ENCODE data around the gene SUMO4. TPM values are rescaled to one million over a fixed set of nuclear protein-coding genes. Genes with fewer than 3 reads are reported as not detected.

Gene SUMO4
- total RNA-seq, 1 experiment from 2014 or later = 1.2 TPM

- Mint-ChIP-seq H3K27me3 (ENCODE audit: low read depth) (no peaks in the 10 kb centered on the region), H3K27ac (no peak overlapping the region), H3K9me3 (peaks cover under 1% of the 10 kb centered on the region; the same call in 1 of the 2 replicates), H3K4me3 (no peak overlapping the region), H3K4me1 (no peaks in the 10 kb centered on the region), H3K36me3 (peaks cover 14% of the 10 kb centered on the region)
- DNase-seq (ENCODE audit: low spot score) = no peak
- TF ChIP-seq CREM (CRISPR knock-in tag; IDR thresholded peaks at IDR 0.05) (no peak), ERG (CRISPR knock-in tag; IDR thresholded peaks at IDR 0.05) (no peak), ZNF671 (CRISPR knock-in tag; IDR thresholded peaks at IDR 0.05) (no peak), FOXP4 (CRISPR knock-in tag; IDR thresholded peaks at IDR 0.05) (no peak), ZNF232 (CRISPR knock-in tag; IDR thresholded peaks at IDR 0.05) (no peak), IRF2 (CRISPR knock-in tag; IDR thresholded peaks at IDR 0.05; ENCODE audit: borderline replicate concordance, low read depth) (no peak), MYBL2 (CRISPR knock-in tag; IDR thresholded peaks at IDR 0.05) (no peak), SMAD3 (CRISPR knock-in tag; IDR thresholded peaks at IDR 0.05; ENCODE audit: borderline replicate concordance) (no peak), AR (CRISPR knock-in tag; IDR thresholded peaks at IDR 0.05) (no peak), GTF2I (CRISPR knock-in tag; conservative IDR thresholded peaks at IDR 0.05) (no peak), NR1H2 (CRISPR knock-in tag; IDR thresholded peaks at IDR 0.05) (no peak), ZNF317 (CRISPR knock-in tag; IDR thresholded peaks at IDR 0.05; ENCODE audit: borderline replicate concordance, low read depth) (no peak), NFYB (CRISPR knock-in tag; conservative IDR thresholded peaks at IDR 0.05; ENCODE audit: low read depth) (no peak), NFE2L1 (CRISPR knock-in tag; IDR thresholded peaks at IDR 0.05) (no peak)
- TF ChIP-seq, protein P1, sequence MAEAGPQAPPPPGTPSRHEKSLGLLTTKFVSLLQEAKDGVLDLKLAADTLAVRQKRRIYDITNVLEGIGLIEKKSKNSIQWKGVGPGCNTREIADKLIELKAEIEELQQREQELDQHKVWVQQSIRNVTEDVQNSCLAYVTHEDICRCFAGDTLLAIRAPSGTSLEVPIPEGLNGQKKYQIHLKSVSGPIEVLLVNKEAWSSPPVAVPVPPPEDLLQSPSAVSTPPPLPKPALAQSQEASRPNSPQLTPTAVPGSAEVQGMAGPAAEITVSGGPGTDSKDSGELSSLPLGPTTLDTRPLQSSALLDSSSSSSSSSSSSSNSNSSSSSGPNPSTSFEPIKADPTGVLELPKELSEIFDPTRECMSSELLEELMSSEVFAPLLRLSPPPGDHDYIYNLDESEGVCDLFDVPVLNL (CRISPR knock-in tag; IDR thresholded peaks at IDR 0.05; ENCODE audit: borderline replicate concordance, low read depth) = no peak
- TF ChIP-seq, protein P2, sequence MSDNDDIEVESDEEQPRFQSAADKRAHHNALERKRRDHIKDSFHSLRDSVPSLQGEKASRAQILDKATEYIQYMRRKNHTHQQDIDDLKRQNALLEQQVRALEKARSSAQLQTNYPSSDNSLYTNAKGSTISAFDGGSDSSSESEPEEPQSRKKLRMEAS (CRISPR knock-in tag; IDR thresholded peaks at IDR 0.05) = no peak
- no peak for ATAC-seq
- POLR2A ChIA-PET = no interaction called here
- CTCF ChIA-PET = no interaction called here
Observed at GRCh38 chr6:149410557-149410956, 10.5 kb downstream of the SUMO4 start.

DNA sequence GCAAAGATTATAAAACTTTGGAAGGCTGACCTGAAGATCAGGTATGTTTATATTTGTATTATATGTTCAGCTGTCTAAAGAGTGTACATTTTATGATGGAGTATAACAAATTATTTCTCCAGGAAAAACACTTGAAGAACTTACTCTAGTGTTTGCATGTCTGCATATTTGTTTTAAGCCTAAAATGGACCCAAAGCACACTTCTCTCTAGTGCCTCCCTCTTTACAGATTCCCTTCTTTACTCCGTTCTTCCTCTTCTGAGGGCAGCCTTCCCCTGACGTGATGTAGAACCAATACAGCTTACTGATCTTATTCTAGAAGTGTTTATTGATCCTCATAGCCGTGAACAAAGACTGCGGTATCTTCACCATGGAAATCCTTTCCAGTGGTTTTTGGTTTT lies 13.9 kb downstream of the SUMO4 start:
- DNase-seq (ENCODE audit: low spot score) (no peak), ATAC-seq (no peak)
- ChIA-PET POLR2A (no interaction called here), CTCF (interaction anchor here (0.7 to 1.3 kb wide), 2 partner anchors 18 to 43 kb away, joined by 3 to 6 read pairs; no protein-coding TSS in a partner anchor)
- Mint-ChIP-seq H3K27ac (no peak overlapping the region), H3K4me3 (no peak overlapping the region), H3K27me3 (ENCODE audit: low read depth) (no peaks in the 10 kb centered on the region), H3K9me3 (peaks cover 11% of the 10 kb centered on the region; the same call in 1 of the 2 replicates), H3K4me1 (no peaks in the 10 kb centered on the region), H3K36me3 (peaks cover 14% of the 10 kb centered on the region)
- TF ChIP-seq FOXJ3 (CRISPR knock-in tag; IDR thresholded peaks at IDR 0.05; ENCODE audit: borderline replicate concordance) (no peak), NR1H2 (CRISPR knock-in tag; IDR thresholded peaks at IDR 0.05) (no peak), CTCF (IDR thresholded peaks at IDR 0.05) (no peak), JAZF1 (CRISPR knock-in tag; IDR thresholded peaks at IDR 0.05) (no peak), EMX1 (CRISPR knock-in tag; IDR thresholded peaks at IDR 0.05) (no peak), NFE2L1 (CRISPR knock-in tag; IDR thresholded peaks at IDR 0.05) (no peak)
- TF ChIP-seq, protein P3, sequence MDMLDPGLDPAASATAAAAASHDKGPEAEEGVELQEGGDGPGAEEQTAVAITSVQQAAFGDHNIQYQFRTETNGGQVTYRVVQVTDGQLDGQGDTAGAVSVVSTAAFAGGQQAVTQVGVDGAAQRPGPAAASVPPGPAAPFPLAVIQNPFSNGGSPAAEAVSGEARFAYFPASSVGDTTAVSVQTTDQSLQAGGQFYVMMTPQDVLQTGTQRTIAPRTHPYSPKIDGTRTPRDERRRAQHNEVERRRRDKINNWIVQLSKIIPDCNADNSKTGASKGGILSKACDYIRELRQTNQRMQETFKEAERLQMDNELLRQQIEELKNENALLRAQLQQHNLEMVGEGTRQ (CRISPR knock-in tag; IDR thresholded peaks at IDR 0.05) = no peak
- TF ChIP-seq, protein P4, sequence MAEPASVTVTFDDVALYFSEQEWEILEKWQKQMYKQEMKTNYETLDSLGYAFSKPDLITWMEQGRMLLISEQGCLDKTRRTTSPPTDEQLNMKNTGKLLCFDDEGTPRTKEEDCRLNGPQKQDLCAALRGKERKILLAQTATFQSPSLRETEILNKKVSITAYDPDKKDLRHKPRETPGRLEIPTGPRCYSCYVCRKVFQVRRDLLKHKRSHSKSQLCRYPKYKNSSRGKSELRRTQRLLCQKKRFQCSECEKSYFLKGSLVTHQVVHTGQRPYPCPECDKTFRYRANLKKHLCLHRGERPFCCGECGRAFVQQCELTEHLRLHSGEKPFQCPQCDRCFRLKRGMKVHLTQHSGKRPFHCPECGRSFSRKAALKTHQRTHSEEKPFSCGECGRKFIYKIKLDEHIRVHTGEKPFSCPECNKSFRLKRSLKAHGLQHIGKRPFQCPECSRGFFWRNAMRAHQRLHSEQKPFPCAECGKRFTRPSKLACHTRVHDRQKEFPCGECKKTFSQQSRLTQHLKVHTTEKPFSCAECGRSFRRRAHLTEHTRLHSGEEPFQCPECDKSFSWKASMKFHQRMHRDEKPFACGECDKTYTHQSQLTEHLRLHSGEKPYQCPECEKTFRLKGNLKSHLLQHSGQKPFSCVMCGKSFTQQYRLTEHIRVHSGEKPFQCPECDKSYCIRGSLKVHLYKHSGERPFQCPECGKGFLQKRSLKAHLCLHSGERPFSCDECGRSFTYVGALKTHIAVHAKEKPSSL (CRISPR knock-in tag; conservative IDR thresholded peaks at IDR 0.05) = no peak
